NOMO-1 (cell line): Measurements from ENCODE around the gene CLDN4.

Experiments used
- DNase-seq, 2 experiments: peaks; one replicate each; lab custom pipeline; 2025; ENCODE audit not compliant: unreplicated experiment in 2 of 2; lab: John Stamatoyannopoulos, UW

Gene CLDN4

GRCh38 chr7:73871163-73872011, 40.6 kb downstream of the CLDN4 start:
- DNase-seq, result no peak

GRCh38 chr7:73872056-73872908, 41.5 kb downstream of the CLDN4 start:
- DNase-seq, result no peak

DNA sequence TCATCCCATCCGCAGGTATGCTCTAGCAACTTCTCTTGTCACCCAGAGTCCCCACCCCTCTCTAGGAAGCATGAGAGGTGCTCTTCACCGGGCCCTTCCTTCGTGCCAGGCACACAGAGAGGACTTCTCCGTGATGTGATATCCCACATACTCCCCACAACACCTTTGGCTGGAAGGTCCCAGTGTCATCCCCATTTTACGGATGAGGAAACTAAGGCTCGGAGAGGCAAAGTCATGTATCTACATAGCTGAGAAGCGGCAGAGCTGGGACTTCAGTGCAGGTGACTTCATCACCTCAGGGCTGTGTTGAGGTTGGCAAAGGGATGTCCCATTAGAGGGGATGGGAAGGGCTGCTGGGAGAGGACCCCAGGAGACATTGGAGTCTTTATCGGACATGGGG, 45.6 kb downstream of the CLDN4 start:
- no peak for DNase-seq

GRCh38 chr7:73876973-73877372, 46.2 kb downstream of the CLDN4 start:
- no peak for DNase-seq

DNA sequence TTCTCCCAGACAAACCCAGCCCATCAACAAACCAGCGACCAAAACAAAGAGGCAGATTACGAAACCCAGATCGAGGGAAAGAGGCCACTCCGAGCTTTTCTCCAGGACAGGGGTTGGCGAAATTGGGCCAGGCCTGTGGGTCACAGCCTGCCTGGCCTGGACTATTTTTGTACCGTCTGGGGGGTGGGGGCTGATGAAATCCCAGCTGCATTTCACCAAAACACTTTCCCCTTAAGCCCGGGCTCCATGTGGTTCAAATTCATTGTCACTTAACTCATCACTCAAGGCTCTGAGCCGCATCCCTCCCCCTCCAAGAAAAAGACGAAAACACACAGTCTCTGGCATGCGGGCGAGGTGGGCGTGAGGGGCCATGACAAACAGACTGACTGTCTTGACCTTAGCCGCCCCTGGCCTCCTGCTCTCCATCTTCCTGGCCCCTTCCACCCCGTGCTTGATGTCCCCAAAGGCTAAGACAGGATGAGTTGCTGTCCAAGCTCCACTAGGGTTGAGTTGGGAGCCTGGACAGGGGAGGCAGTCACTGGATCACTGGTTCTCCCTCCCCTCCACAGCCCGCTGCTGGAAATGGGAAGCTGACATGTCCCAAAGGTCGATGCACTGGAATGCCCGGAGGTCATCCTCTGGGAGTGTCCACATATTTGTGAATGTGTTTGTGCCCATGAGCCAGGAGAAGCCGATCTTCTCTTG, 49.3 kb downstream of the CLDN4 start:
- no peak for DNase-seq

DNA sequence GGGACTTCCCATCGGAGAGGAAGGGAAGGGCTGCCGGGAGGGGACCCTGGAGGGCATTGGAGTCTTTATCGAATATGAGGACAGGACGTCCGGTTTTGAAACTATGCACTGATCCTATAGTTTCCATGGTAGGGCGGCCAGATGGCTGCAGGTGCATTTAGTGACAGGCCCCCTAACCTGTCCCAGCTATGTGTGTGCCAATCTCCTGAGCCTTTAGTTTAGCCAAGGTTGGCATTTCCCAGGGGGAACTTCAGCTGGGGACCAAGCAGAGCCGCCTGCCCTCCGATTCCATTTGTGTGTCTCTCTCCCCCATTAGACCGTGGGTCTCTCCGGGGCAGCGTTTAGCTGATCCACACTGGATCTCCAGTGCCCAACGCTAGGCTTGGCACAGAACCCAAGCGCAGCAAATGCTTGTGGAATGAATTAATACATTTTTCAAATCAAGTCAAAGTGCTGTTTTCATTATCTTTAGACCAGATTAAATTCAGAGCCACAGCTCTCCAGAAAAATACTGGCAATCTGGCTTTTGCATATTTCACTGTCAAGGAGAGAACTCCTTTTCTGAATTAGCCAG, 50.0 kb downstream of the CLDN4 start:
- DNase-seq, result no peak

DNA sequence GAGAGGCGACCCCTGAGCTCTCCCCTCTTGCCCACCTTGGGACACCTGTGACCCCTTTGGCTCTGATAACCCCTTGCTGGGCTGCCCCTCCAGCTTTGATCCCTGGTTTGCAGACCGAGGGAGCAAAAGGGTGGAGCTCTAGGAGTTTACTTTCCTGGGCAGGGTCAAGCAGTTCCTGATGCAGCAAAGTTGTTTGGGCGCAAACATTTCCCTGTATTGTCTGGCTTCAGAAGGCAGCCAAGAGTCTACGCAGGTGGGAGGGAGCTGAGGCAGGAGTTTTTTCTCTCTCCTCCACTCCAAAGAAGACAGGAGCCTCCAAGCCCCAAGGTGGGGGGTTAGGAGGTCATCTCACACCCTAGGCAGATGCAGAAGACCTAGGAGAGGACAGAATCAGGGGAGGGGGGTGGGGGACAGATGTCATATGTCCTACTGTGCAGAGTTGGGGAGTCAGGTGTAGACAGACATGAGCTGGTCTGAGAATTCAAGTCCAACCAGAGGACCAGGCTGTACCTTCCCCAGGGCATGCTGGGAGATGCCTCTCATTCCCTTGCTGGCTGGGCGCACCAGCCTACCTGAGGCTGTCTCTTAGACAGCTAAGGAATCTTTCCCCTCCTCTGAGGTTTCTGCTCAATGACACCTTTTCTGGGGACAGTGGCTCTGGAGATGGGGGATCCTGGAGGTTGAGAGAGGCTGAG, 50.7 kb downstream of the CLDN4 start:
- DNase-seq, result no peak

DNA sequence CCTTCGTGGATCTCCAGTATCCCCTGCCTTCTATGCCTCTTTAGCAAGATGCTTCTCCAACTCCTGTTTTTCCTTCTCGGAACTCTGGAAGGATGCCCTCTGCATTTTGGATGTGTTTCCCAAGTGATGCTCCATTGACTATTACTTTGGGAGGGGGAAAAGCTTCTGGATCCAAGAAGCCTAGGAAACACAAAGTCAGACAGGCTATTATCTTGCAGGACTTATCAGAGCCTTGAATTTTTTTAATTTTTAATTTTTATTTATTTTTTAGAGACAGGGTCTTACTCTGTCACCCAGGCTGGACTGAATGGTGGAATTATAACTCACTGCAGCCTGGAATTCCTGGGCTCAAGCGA, 51.2 kb downstream of the CLDN4 start:
- no peak for DNase-seq
